Adrenal gland (tissue), 12 donors: ENCODE measurements around the gene GCG. TPM values are rescaled to one million over a fixed set of nuclear protein-coding genes. Genes with fewer than 3 reads are reported as not detected.

Source experiments
- DNase-seq, 7 donors: peaks; one replicate each; pipeline ENCODE4 v3.0.0-alpha.2; 2019 to 2020
- H3K27ac ChIP-seq, 5 donors: fragments of 200-600 bp; sonication (generic) in 4 of 5; 1 replicate in 3 of 5; 2 replicates in 2 of 5; pipeline versions ENCODE4 v1.5.1 to v1.8.0; 2016 to 2020; ENCODE audit warnings: mild to moderate bottlenecking in 1 of 5
- H3K27me3 ChIP-seq: fragments of 200-600 bp; 2 replicates; pipeline ENCODE4 v1.8.0; 2021
- H3K36me3 ChIP-seq, 2 donors: fragments of 200-600 bp; replicated peaks in 1 of 2; 1 replicate in 1 of 2; 2 replicates in 1 of 2; pipeline versions ENCODE4 v1.5.1 to v1.8.0; 2018 to 2022
- H3K4me1 ChIP-seq, 2 donors: fragments of 200-600 bp; replicated peaks in 1 of 2; 1 replicate in 1 of 2; 2 replicates in 1 of 2; pipeline versions ENCODE4 v1.5.1 to v1.8.0; 2018 to 2021
- H3K4me3 ChIP-seq, 4 donors: fragments of 200-600 bp; sonication (generic) in 3 of 4; one replicate each; pipeline ENCODE4 v1.5.1; 2016 to 2018
- H3K9me3 ChIP-seq, 3 donors: fragments of 200-600 bp; sonication (generic) in 1 of 3; replicated peaks in 1 of 3; 1 replicate in 2 of 3; 2 replicates in 1 of 3; pipeline versions ENCODE4 v1.5.1 to v1.8.0; 2016 to 2021
- CTCF ChIP-seq, 6 experiments: fragments of 450-650 bp in 4 of 6; fragments of 200-600 bp in 2 of 6; sonication (generic) in 1 of 6; IDR thresholded peaks; 1 replicate in 5 of 6; 2 replicates in 1 of 6; pipeline versions ENCODE4 v1.5.1 to v1.8.0; 2016 to 2021; ENCODE audit warnings: antibody characterized with exemption in 6 of 6, mild to moderate bottlenecking in 2 of 6, moderate library complexity in 1 of 6
- POLR2A ChIP-seq, 2 donors: fragments of 450-650 bp; IDR thresholded peaks; one replicate each; pipeline ENCODE4 v1.6.1; 2017; ENCODE audit warnings: antibody characterized with exemption in 2 of 2, mild to moderate bottlenecking in 2 of 2, moderate library complexity in 1 of 2
- WGBS, 4 donors: extraction: QIAGEN DNeasy Blood & Tissue Kit in 2 of 4; methylation state at CpG; one replicate each; pipeline versions ENCODE4 v1.1.5 to v1.1.7; 2013 to 2017; 5-methylcytosine and 5-hydroxymethylcytosine counted together
- intact Hi-C, 2 donors: fragments of 100-400 bp; cut with DNase I; formaldehyde crosslinking; loops; one replicate each; pipeline versions ENCODE4 v1.14.1 to v1.15.0; 2022 to 2023
- polyA plus RNA-seq, 3 donors: library from polyadenylated mRNA; stranded (reverse); fragments of 200-250 nt in 2 of 3; fragments of 350-450 nt in 1 of 3; fragmentation: Illumina TruSeq in 1 of 3; extraction: RNeasy Lipid Tissue Mini Kit (QIAGEN cat#74804) in 1 of 3; gene quantifications; one replicate each; pipeline ENCODE4 v1.2.3, GENCODE V29; 2013 to 2014
- total RNA-seq, 9 donors: library from RNA; depleted of rRNA in 4 of 9; stranded (reverse); fragments of >200 nt in 4 of 9; fragments of 120-200 nt in 1 of 9; fragmentation: NEBNext Ultra II Directional in 1 of 9; extraction: Animal tissue kit (Norgen Biotek cat#: 25700) in 1 of 9; gene quantifications; one replicate each; pipeline versions ENCODE4 v1.1.0 to v1.2.4, GENCODE V29; 2013 to 2023
- donor health status: healthy with polysubstance abuse.
- donor health status: Bipolar disorder and iron deficiency.
- donor health status: DM: yes; HTN: yes; CAD: no.
- donor health status: DM: no; HTN: no; CAD: no.
- donor health status: DM: no; HTN: no; CAD: no.
- donor health status: DM: yes; HTN: yes; CAD: no.

Gene GCG
- total and polyA plus RNA-seq, 12 donors, result 0.22 to 0.51 TPM; not detected in 10

GRCh38 chr2:162118166-162119031 lies 33.6 kb downstream of the GCG start:
- H3K9me3 ChIP-seq, result peaks cover 0 to 1% (median 0%) of the 10 kb centered on the region in 3 donors
- WGBS, 4 donors, result 43 to 59% (median 51%) methylated on average over 7 of the region's 7 CpGs
- H3K36me3 ChIP-seq, result no peaks in the 10 kb centered on the region
- H3K4me3 ChIP-seq, result no peak overlapping the region
- H3K27ac ChIP-seq, result peak overlapping the region in 2 of 5 donors; percentile 59 to 61
- peaks cover 19 to 20% of the 10 kb centered on the region in 2 donors for H3K4me1 ChIP-seq
- peak; percentile 23 to 61 (median 49) for DNase-seq
- intact Hi-C loops, result no loop called here
- no peaks in the 10 kb centered on the region for H3K27me3 ChIP-seq
- TF ChIP-seq CTCF (IDR thresholded peaks at IDR 0.05) (no peak), POLR2A (IDR thresholded peaks at IDR 0.05) (no peak)

- H3K27ac ChIP-seq, result no peak overlapping the region
- H3K9me3 ChIP-seq, result no peaks in the 10 kb centered on the region
- no peak for DNase-seq
- H3K36me3 ChIP-seq, result no peaks in the 10 kb centered on the region
- H3K27me3 ChIP-seq, result no peaks in the 10 kb centered on the region
- no peak overlapping the region for H3K4me3 ChIP-seq
- peaks cover 22 to 23% of the 10 kb centered on the region in 2 donors for H3K4me1 ChIP-seq
- intact Hi-C loops, result no loop called here
- TF ChIP-seq POLR2A (IDR thresholded peaks at IDR 0.05), result no peak
- no peak for TF ChIP-seq CTCF (IDR thresholded peaks at IDR 0.05)
Observed at GRCh38 chr2:162116352-162116751, 35.7 kb downstream of the GCG start.

GRCh38 chr2:162115076-162115475 lies 37.0 kb downstream of the GCG start:
- Histone ChIP-seq H3K27me3 (no peaks in the 10 kb centered on the region), H3K27ac (no peak overlapping the region), H3K4me1 (peaks cover 22 to 23% of the 10 kb centered on the region in 2 donors), H3K9me3 (no peaks in the 10 kb centered on the region), H3K4me3 (no peak overlapping the region), H3K36me3 (no peaks in the 10 kb centered on the region)
- no peak for TF ChIP-seq POLR2A (IDR thresholded peaks at IDR 0.05)
- TF ChIP-seq CTCF (IDR thresholded peaks at IDR 0.05), result no peak
- WGBS, 4 donors, result 97 to 100% (median 99%) methylated on average over 2 of the region's 2 CpGs
- DNase-seq, result no peak
- intact Hi-C loops, result no loop called here

- no peak overlapping the region for H3K4me3 ChIP-seq
- H3K4me1 ChIP-seq, result peaks cover 22 to 23% of the 10 kb centered on the region in 2 donors
- H3K36me3 ChIP-seq, result no peaks in the 10 kb centered on the region
- no peak overlapping the region for H3K27ac ChIP-seq
- intact Hi-C loops, result no loop called here
- no peaks in the 10 kb centered on the region for H3K27me3 ChIP-seq
- TF ChIP-seq CTCF (IDR thresholded peaks at IDR 0.05) (no peak), POLR2A (IDR thresholded peaks at IDR 0.05) (no peak)
- no peak for DNase-seq
- 30 to 53% (median 40%) methylated on average over 1 of the region's 1 CpG for WGBS, 4 donors
- H3K9me3 ChIP-seq, result no peaks in the 10 kb centered on the region
Observed at GRCh38 chr2:162114271-162114670, 37.8 kb downstream of the GCG start.
